ENCODE measurements around the gene TIAL1.
"Not testable (repeated sequence)": the region's sequence is repeated elsewhere in the genome, so short reads cannot be mapped to it uniquely, and the experiment has no call there.

TIAL1 gene

GRCh38 chr10:119596537-119597404, at the start of gene TIAL1:
Gene TIAL1 (minus strand): TSS chr10:119596964. CDS start chr10:119596465, 499 bp downstream.
- DNase-seq (ENCODE audit: low read depth), result peak; percentile 90

GRCh38 chr10:119644994-119645393, 48.2 kb upstream of the TIAL1 start:
- DNase-seq (ENCODE audit: low read depth), result no peak

DNA sequence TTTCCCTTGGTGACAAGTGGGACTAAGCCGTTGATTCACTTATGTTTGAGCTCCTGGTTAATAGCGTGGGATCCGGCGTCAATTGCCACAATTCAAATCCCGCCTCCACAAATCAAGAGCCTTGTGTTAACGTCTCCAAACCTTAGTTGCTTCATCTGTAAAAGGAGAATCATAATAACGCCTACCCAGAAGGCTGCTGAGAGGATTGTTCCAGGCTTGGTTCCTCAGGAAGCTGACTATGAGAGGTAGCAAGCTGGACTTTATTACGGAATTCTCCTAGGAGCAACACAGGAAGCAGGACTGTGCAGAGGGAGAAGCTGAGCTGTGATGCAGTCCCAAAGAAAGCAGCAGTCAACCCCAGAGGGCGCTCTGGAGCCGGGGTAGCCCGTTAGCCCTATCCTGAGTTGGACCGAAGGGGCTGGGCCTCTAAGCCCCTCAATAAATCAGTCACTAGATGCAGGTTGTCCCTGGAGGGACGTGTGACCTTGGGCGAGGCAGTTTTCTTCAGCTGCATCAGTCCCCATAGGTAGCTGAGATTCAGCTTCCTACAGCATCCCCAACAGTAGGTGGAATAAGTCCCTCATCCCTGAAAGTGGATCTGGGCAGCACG, 47.5 kb upstream of the TIAL1 start:
- no peak for DNase-seq (ENCODE audit: low read depth)

GRCh38 chr10:119643306-119644204, 46.8 kb upstream of the TIAL1 start:
- DNase-seq (ENCODE audit: low read depth), result no peak

DNA sequence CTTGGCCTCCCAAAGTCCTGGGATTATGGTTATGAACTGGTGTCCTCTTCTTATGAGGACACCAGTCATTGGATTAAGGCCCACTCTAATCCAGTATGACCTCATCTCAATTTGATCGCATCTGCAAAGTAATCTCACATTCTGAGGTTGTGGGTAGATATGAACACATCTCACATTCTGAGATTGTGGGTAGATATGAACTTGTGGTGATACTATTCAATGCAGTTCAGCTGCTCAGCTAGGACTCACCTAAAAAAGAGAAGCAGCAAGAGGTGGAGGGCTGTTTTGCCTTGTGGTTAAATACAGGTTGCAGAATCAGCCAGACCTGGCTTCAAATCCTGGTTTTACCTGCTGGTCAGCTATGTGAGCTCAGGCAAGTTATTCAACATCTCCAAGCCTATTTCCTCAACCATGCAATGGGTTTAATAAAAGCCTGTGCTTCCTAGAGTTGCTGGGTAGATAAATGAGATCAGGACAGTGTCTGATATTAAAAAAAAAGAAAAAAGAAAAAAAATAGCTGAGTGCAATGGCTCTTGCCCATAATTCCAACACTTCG, 45.9 kb upstream of the TIAL1 start:
- no peak for DNase-seq (ENCODE audit: low read depth)

DNA sequence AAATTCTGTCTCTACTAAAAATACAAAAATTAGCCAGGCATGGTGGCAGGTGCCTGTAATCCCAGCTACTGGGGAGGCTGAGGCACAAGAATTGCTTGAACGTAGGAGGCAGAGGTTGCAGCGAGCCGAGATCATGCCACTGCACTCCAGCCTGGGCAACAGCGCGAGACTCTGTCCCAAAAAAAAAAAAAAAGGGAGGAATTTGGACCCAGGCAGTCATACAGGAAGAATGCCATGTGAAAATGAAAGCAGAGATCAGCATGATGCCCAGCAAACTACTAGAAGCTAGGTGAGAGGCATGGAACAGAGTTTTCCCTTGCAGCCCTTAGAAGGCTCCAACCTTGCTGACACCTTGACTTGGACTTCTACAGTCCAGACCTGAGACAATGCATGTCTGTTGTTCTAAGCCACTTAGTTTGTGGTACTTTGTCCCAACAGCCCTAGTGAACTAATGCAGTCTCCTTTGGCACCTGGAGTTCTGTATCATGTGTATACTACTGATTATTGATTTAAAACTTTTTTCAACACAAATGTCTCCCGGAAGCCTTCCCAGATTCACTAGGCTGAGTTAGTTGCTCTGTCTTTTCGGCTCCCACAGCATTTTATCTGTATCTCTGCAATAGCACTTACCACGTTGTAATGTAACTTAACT, 44.2 kb upstream of the TIAL1 start:
- no peak for DNase-seq (ENCODE audit: low read depth)

- DNase-seq (ENCODE audit: low read depth), result no peak
These were observed 43.6 kb upstream of the TIAL1 start for GRCh38 chr10:119640384-119640783.

DNA sequence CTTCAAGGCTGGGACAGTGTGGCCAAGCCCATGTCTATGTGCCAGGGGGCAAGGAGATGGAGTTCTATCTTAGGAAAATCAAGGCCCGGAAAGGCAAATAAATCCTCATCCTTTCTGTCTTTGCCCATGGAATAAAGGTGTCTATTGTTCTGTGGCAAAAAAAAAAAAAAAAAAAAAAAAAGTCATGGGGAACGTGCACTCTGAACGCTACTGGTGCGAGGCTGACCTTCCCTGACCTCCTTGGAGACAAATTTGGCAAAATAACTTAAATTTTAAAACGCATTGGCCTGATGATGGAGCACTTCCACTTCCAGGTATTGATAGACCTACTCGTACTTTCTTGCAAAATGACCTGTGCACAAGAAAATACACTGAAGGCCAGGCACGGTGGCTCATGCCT, 42.2 kb upstream of the TIAL1 start:
- no peak for DNase-seq (ENCODE audit: low read depth)

- no peak for DNase-seq (ENCODE audit: low read depth)
These were observed 40.9 kb upstream of the TIAL1 start for GRCh38 chr10:119637631-119638030.

- no peak for DNase-seq (ENCODE audit: low read depth)
These were observed 37.4 kb upstream of the TIAL1 start for GRCh38 chr10:119634219-119634544.

- no peak for DNase-seq (ENCODE audit: low read depth)
These were observed 36.9 kb upstream of the TIAL1 start for GRCh38 chr10:119633538-119634218.

GRCh38 chr10:119630300-119630699, 33.5 kb upstream of the TIAL1 start:
- DNase-seq (ENCODE audit: low read depth), result no peak

GRCh38 chr10:119625570-119626280, 29.0 kb upstream of the TIAL1 start:
- DNase-seq (ENCODE audit: low read depth), result no peak

DNA sequence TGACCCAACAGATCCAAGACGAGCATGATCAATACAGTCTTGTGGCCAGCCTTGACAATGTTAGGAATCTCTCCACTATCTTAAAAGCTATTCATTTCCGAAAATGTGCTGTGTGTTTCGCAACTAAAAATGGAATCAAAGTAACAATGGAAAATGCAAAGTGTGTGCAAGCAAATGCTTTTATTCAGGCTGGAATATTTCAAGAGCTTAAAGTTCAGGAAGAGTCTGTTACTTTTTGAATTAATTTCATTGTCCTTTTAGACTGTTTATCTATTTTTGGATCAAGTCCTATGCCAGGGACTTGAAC, 24.3 kb upstream of the TIAL1 start:
- no peak for DNase-seq (ENCODE audit: low read depth)

DNA sequence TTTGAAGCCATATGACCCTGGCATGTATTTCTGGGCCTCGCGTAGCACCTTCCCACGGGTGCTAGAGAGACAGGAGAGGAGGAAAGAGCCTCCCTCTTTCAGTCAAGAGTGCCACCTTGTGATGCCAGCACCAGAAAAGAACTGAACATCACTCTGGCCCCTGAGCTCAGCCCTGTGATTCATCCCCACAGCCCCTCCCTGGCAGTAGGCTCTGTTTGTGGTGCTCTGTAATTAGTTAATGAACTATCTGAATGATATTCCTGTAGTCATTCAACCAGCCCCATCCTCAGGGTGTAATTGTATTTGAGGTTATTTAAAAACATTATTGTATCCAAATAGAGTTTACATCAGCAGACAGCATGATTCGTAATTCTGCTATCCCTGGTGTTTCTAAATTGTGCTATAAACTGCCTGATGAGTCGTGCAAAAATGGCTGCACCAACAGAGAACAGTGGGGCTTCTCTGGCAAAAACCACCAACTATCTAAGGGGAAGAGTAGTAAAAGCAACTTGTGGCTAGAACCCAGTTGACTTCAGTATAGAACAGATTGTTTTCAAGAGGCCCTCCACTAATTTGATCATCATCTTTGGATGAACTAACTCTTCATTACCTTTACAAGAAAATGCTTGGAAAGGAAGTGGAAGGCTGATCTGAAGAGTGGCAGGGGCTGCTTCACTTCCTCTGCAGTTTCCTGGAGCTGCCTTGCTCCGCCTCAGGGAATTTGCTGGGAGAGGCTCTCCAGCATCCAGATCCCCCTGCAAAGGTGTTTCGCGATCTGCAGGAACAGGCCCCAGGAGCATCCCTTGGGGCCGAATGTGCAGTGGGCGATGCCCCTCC, 23.7 kb upstream of the TIAL1 start:
- no peak for DNase-seq (ENCODE audit: low read depth)

DNA sequence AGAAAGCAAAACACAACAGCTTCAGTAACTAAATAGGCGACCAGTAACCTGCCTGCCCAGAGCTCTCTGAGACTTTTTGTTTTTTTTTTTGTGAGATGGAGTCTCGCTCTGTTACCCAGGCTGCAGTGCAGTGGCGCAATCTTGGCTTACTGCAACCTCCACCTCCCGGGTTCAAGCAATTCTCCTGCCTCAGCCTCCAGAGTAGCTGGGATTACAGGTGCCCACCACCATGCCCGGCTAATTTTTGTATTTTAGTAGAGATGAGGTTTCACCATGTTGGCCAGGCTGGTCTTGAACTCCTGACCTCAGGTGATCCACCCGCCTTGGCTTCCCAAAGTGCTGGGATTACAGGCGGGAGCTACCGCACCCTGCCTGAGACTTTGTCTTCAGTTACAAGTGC, 23.0 kb upstream of the TIAL1 start:
- DNase-seq (ENCODE audit: low read depth), result not testable (repeated sequence)

DNA sequence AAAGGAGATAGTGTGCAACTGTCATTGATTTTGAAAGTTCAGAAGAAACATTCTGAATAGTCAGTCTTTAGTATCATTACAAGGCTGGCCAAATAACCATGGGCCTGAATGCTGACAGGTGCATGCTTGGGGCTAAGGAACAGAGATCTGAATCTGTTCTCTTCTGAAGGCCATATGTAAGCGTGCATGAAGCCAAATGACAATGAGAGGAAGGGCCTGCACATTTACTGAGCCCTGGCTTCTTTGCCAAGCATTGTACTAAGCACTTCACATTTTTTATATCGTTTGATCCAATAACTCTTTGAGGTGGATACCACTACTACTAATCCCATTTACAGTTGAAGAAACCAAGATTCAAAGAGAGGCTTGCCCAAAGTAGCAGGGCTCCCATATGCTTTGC, 22.5 kb upstream of the TIAL1 start:
- no peak for DNase-seq (ENCODE audit: low read depth)

DNA sequence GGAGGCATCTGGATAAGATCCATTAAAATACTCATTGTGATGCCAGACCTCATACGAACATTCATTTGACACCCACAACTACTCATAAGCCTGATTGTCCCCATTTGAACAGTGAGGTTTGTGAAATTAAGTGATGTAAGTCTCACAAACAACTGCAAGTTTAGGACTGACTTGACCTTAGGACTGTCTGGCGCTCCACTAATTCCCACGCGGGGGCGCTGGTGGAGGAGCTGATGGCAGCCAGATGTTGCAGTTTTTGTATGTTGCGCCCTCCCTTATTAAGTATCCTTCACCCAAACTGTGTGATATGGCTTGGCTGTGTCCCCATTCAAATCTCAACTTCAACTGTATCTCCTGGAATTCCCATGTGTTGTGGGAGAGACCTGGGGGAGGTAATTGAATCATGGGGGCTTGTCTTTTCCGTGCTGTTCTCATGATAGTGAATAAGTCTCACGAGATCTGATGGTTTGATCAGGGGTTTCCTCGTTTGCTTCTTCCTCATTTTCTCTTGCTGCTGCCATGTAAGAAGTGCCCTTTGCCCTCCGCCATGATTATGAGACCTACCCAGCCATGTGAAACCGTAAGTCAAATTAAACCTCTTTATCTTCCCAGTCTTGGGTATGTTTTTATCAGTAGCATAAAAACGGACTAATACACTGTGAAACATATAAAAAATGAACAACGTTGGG, 20.3 kb upstream of the TIAL1 start:
- no peak for DNase-seq (ENCODE audit: low read depth)

DNA sequence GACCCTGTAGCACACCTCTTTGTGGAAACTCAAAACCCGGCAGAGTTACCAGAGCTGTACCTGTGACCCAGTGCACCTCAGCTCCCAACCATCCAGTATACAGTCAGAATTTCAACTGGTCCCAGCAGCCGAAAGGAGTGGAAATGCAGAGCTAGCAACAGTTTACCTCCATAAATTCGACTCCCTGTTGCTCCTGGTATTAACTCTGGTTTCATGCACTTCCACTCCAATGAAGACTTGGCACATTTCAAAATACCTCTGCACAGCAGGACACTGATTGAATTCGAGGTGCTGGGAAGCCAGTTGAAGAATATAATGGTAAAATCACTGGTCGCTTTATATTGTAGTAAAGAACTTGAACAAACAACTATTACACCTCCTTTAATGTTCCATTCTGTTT, 17.9 kb upstream of the TIAL1 start:
- no peak for DNase-seq (ENCODE audit: low read depth)
